IMR-90 (cell line): Measurements from ENCODE around the gene TMEM245. TPM values are rescaled to one million over a fixed set of nuclear protein-coding genes. Genes with fewer than 3 reads are reported as not detected.

Source experiments
- ATAC-seq: fragments of 200-7000 bp; cut with Tn5 transposase; 2 replicates; pipeline ENCODE4 v1.9.1; 2020; ENCODE audit warnings: low read depth, mild to moderate bottlenecking, moderate library complexity
- BruUV-seq: library from RNA; stranded (reverse); fragments of 400-500 nt; replicated peaks from 2 replicates; lab custom pipeline; 2021; lab: Mats Ljungman, UMichigan
- CTCF ChIA-PET: fragments of 300-600 bp; formaldehyde crosslinking; extraction: SDS; loops from one replicate; lab custom pipeline; 2021; ENCODE audit warnings: antibody characterized with exemption; lab: Yijun Ruan, JAX
- POLR2A ChIA-PET: fragments of 300-600 bp; sonication (Branson Sonifier 250); formaldehyde crosslinking; loops from one replicate; lab custom pipeline; 2022; ENCODE audit warnings: antibody characterized with exemption; ENCODE audit not compliant: unreplicated experiment; lab: Charles Lee
- DNase-seq: peaks from one replicate; pipeline ENCODE4 v3.0.0; 2013
- H2AFZ ChIP-seq: replicated peaks from 2 replicates; pipeline ENCODE3; 2013; ENCODE audit warnings: low read length, mild to moderate bottlenecking; ENCODE audit not compliant: poor library complexity
- H2AK5ac ChIP-seq: 2 replicates; pipeline ENCODE4 v1.6.1; 2013; ENCODE audit warnings: low read depth, low read length, inconsistent platforms
- H2AK9ac ChIP-seq: replicated peaks from 2 replicates; pipeline ENCODE3; 2013; ENCODE audit warnings: mild to moderate bottlenecking, low read depth, low read length, moderate library complexity; ENCODE audit not compliant: poor library complexity
- H2BK120ac ChIP-seq: 2 replicates; pipeline ENCODE4 v1.6.1; 2013; ENCODE audit warnings: low read depth, low read length, inconsistent platforms
- H2BK15ac ChIP-seq: 3 replicates; pipeline ENCODE4 v1.6.1; 2013; ENCODE audit warnings: low read depth, low read length, inconsistent platforms
- H2BK20ac ChIP-seq: 2 replicates; pipeline ENCODE4 v1.6.1; 2013; ENCODE audit warnings: low read depth, mild to moderate bottlenecking, inconsistent platforms, low read length, moderate library complexity
- H2BK5ac ChIP-seq: 2 replicates; pipeline ENCODE4 v1.6.1; 2013; ENCODE audit warnings: mild to moderate bottlenecking, low read depth, low read length, inconsistent platforms; ENCODE audit not compliant: poor library complexity, severe bottlenecking
- H3K14ac ChIP-seq: replicated peaks from 2 replicates; pipeline ENCODE4 v1.6.1; 2013; ENCODE audit warnings: low read depth, low read length, inconsistent platforms
- H3K18ac ChIP-seq: 2 replicates; pipeline ENCODE4 v1.6.1; 2013; ENCODE audit warnings: low read depth, low read length, control low read depth
- H3K23ac ChIP-seq: 2 replicates; pipeline ENCODE4 v1.6.1; 2013; ENCODE audit warnings: low read depth, low read length, inconsistent platforms
- H3K27ac ChIP-seq: 2 replicates; pipeline ENCODE4 v1.5.1; 2013; ENCODE audit warnings: mild to moderate bottlenecking, control low read depth, low read length; ENCODE audit not compliant: insufficient read depth
- H3K27me3 ChIP-seq: 2 replicates; pipeline ENCODE4 v1.6.1; 2013; ENCODE audit warnings: low read length; ENCODE audit not compliant: control insufficient read depth, insufficient read depth
- H3K36me3 ChIP-seq: 2 replicates; pipeline ENCODE4 v1.6.1; 2013; ENCODE audit warnings: low read length, mixed read lengths; ENCODE audit not compliant: control insufficient read depth, insufficient read depth
- H3K4ac ChIP-seq: 2 replicates; pipeline ENCODE4 v1.6.1; 2013; ENCODE audit warnings: low read depth, low read length, inconsistent platforms
- H3K4me1 ChIP-seq: 2 replicates; pipeline ENCODE4 v1.6.1; 2013; ENCODE audit warnings: low read length, mixed read lengths; ENCODE audit not compliant: control insufficient read depth, insufficient read depth
- H3K4me2 ChIP-seq: 2 replicates; pipeline ENCODE4 v1.6.1; 2013; ENCODE audit warnings: low read depth, mild to moderate bottlenecking, control low read depth, low read length, moderate library complexity
- H3K4me3 ChIP-seq: 2 replicates; pipeline ENCODE4 v1.5.1; 2013; ENCODE audit warnings: low read depth, mild to moderate bottlenecking, control low read depth, low read length, moderate library complexity; ENCODE audit not compliant: insufficient read depth
- H3K56ac ChIP-seq: 2 replicates; pipeline ENCODE4 v1.6.1; 2013; ENCODE audit warnings: low read length, inconsistent platforms; ENCODE audit not compliant: insufficient read depth; ENCODE audit errors: extremely low read depth
- H3K79me1 ChIP-seq, 2 experiments: 2 replicates each; pipeline ENCODE4 v1.6.1; 2013; ENCODE audit warnings: low read length in 2 of 2, inconsistent platforms in 1 of 2, low read depth in 1 of 2
- H3K9ac ChIP-seq: 2 replicates; pipeline ENCODE4 v1.6.1; 2013; ENCODE audit warnings: low read depth, low read length, control low read depth
- H3K9me1 ChIP-seq: 2 replicates; pipeline ENCODE4 v1.6.1; 2013; ENCODE audit warnings: low read length, inconsistent platforms; ENCODE audit not compliant: insufficient read depth
- H3K9me3 ChIP-seq: 2 replicates; pipeline ENCODE4 v1.6.1; 2013; ENCODE audit warnings: low read length; ENCODE audit not compliant: control insufficient read depth, insufficient read depth
- H4K20me1 ChIP-seq: 2 replicates; pipeline ENCODE4 v1.6.1; 2013; ENCODE audit warnings: low read length, inconsistent platforms; ENCODE audit not compliant: insufficient read depth
- H4K5ac ChIP-seq: 2 replicates; pipeline ENCODE4 v1.6.1; 2013; ENCODE audit warnings: mild to moderate bottlenecking, low read depth, low read length, control low read depth
- H4K8ac ChIP-seq, 2 experiments: 2 replicates each; pipeline ENCODE4 v1.6.1; 2013; ENCODE audit warnings: low read depth in 2 of 2, low read length in 2 of 2, control low read depth in 1 of 2, inconsistent platforms in 1 of 2
- H4K91ac ChIP-seq: 2 replicates; pipeline ENCODE4 v1.6.1; 2013; ENCODE audit warnings: low read depth, low read length, inconsistent platforms; ENCODE audit not compliant: insufficient read depth
- BHLHE40 ChIP-seq: fragments of 150-350 bp; IDR thresholded peaks from 2 replicates; pipeline ENCODE4 v1.6.1; 2016; ENCODE audit warnings: mild to moderate bottlenecking, low read depth, low read length
- CEBPB ChIP-seq: IDR thresholded peaks from 2 replicates; pipeline ENCODE4 v1.6.1; 2012; ENCODE audit warnings: low read depth, low read length, improper control_type of control experiment
- CHD1 ChIP-seq: IDR thresholded peaks from 2 replicates; pipeline ENCODE4 v1.6.1; 2012; ENCODE audit warnings: low read depth, low read length, improper control_type of control experiment
- MAFK ChIP-seq: IDR thresholded peaks from 2 replicates; pipeline ENCODE4 v1.6.1; 2012; ENCODE audit warnings: low read depth, low read length, improper control_type of control experiment
- MAZ ChIP-seq: IDR thresholded peaks from 2 replicates; pipeline ENCODE4 v1.6.1; 2012; ENCODE audit warnings: low read depth, mild to moderate bottlenecking, low read length, improper control_type of control experiment, moderate library complexity, borderline replicate concordance
- MXI1 ChIP-seq: IDR thresholded peaks from 2 replicates; pipeline ENCODE4 v1.6.1; 2012; ENCODE audit warnings: low read depth, mild to moderate bottlenecking, low read length, moderate library complexity, borderline replicate concordance
- RAD21 ChIP-seq: IDR thresholded peaks from 2 replicates; pipeline ENCODE4 v1.6.1; 2012; ENCODE audit warnings: low read length, improper control_type of control experiment
- RFX5 ChIP-seq: IDR thresholded peaks from 2 replicates; pipeline ENCODE4 v1.8.0; 2012; ENCODE audit warnings: low read depth, mild to moderate bottlenecking, low read length, moderate library complexity
- SMC3 ChIP-seq: fragments of 150-350 bp; IDR thresholded peaks from 2 replicates; pipeline ENCODE4 v1.6.1; 2016; ENCODE audit warnings: low read depth, mild to moderate bottlenecking, antibody characterized with exemption, low read length, moderate library complexity
- WGBS, 2 experiments: methylation state at CpG; one replicate each; pipeline versions ENCODE4 v1.1.5 to v1.1.7; 2013; ENCODE audit warnings: missing lambda C conversion rate in 2 of 2; ENCODE audit not compliant: insufficient read length in 1 of 2; ENCODE audit errors: extremely low coverage in 2 of 2; 5-methylcytosine and 5-hydroxymethylcytosine counted together
- dilution Hi-C: fragments of 300-500 bp; cut with HindIII; formaldehyde crosslinking; loops from one replicate; pipeline ENCODE4 v1.14.3; 2018; ENCODE audit warnings: low sequenced_read_pairs; ENCODE audit not compliant: unreplicated experiment
- in situ Hi-C: fragments of 300-500 bp; cut with MboI; formaldehyde crosslinking; loops from 3 replicates; pipeline ENCODE4 v1.14.3; 2019; ENCODE audit warnings: low sequenced_read_pairs, inconsistent platforms, mixed read lengths
- intact Hi-C: fragments of 100-400 bp; cut with micrococcal nuclease; formaldehyde crosslinking; loops from 2 replicates; pipeline ENCODE4 v1.10.0; 2022
- polyA plus RNA-seq, 3 experiments: library from polyadenylated mRNA; depleted of rRNA; stranded (reverse); fragments of >200 nt; gene quantifications; 2 replicates each; pipeline ENCODE4 v1.2.3, GENCODE V29; 2012; ENCODE audit warnings: low replicate concordance in 1 of 3
- total RNA-seq: library from RNA; depleted of rRNA; stranded (reverse); fragments of >200 nt; gene quantifications from 2 replicates; pipeline ENCODE4 v1.2.3, GENCODE V29; 2012

Gene TMEM245
- total and polyA plus RNA-seq, 2 of the 4 experiments (the other 2 are of a cell fraction), result 24.8 to 57.9 TPM

- H4K8ac ChIP-seq, result no peak overlapping the region
- intact Hi-C loops, result no loop called here
- no peak overlapping the region for H3K9ac ChIP-seq
- H2AFZ ChIP-seq, result no peak overlapping the region
- dilution Hi-C loops, result no loop called here
- CTCF ChIA-PET, result no interaction called here
- POLR2A ChIA-PET, result no interaction called here
- no peak overlapping the region for H2AK9ac ChIP-seq
- no peaks in the 10 kb centered on the region for H3K9me3 ChIP-seq
- no peak overlapping the region for H2BK5ac ChIP-seq
- H2AK5ac ChIP-seq, result no peak overlapping the region
- H2BK20ac ChIP-seq, result no peak overlapping the region
- H3K36me3 ChIP-seq, result no peaks in the 10 kb centered on the region
- DNase-seq (no peak), ATAC-seq (no peak)
- H3K18ac ChIP-seq, result no peak overlapping the region
- no peak overlapping the region for H3K14ac ChIP-seq
- H2BK120ac ChIP-seq, result no peak overlapping the region
- no peak overlapping the region for H3K56ac ChIP-seq
- TF ChIP-seq CEBPB (no peak), BHLHE40 (no peak), MXI1 (no peak), CHD1 (no peak), MAZ (no peak), SMC3 (no peak), RAD21 (no peak), MAFK (no peak), RFX5 (no peak)
- no peak overlapping the region for H3K27ac ChIP-seq
- no peaks in the 10 kb centered on the region; the same call in 1 of the 2 replicates for H3K27me3 ChIP-seq
- no peak overlapping the region for H2BK15ac ChIP-seq
- H4K20me1 ChIP-seq, result peaks cover 23% of the 10 kb centered on the region
- peaks cover 5% of the 10 kb centered on the region; the same call in 1 of the 2 replicates for H3K9me1 ChIP-seq
- H3K23ac ChIP-seq, result no peak overlapping the region
- no peak overlapping the region for H3K4me2 ChIP-seq
- no TSS peak for BruUV-seq
- 100% methylated on average over 2 of the region's 11 CpGs; no CpG with 5 or more reads in 1 of the 2 experiments for WGBS, 2 experiments
- no peak overlapping the region for H4K5ac ChIP-seq
- H3K4ac ChIP-seq, result no peak overlapping the region
- peaks cover 4 to 23% of the 10 kb centered on the region in 2 experiments; a peak in 2 of 4 replicates for H3K79me1 ChIP-seq
- H3K4me3 ChIP-seq, result no peak overlapping the region
- H4K91ac ChIP-seq, result no peak overlapping the region
- no peaks in the 10 kb centered on the region for H3K4me1 ChIP-seq
- in situ Hi-C loops, result no loop called here
Measured at GRCh38 chr9:109121232-109121796, 1.6 kb upstream of the TMEM245 start.
